GM18909 (cell line): ENCODE measurements around the gene FRMD1.

ENCODE experiments used
- ATAC-seq: cut with Tn5 transposase; IDR thresholded peaks from one replicate; pipeline ENCODE4 v1.9.1; 2021; ENCODE audit warnings: mild to moderate bottlenecking; ENCODE audit not compliant: unreplicated experiment, poor library complexity

FRMD1 gene

GRCh38 chr6:168015009-168015408 is 64.0 kb downstream of the FRMD1 start:
- ATAC-seq, result no peak

GRCh38 chr6:168014428-168014827 is 64.6 kb downstream of the FRMD1 start:
- ATAC-seq, result no peak

GRCh38 chr6:168013250-168013915 is 65.6 kb downstream of the FRMD1 start:
- no peak for ATAC-seq

- no peak for ATAC-seq
Observed at GRCh38 chr6:168012431-168013249, 66.4 kb downstream of the FRMD1 start.

GRCh38 chr6:168011291-168011690 is 67.7 kb downstream of the FRMD1 start:
- ATAC-seq, result no peak

GRCh38 chr6:168009331-168009730 is 69.7 kb downstream of the FRMD1 start:
- no peak for ATAC-seq

- no peak for ATAC-seq
Observed at GRCh38 chr6:168007592-168008338, 71.2 kb downstream of the FRMD1 start.

- ATAC-seq, result no peak
Observed at GRCh38 chr6:168005796-168006195, 73.2 kb downstream of the FRMD1 start.

GRCh38 chr6:168004945-168005344 is 74.1 kb downstream of the FRMD1 start:
- ATAC-seq, result no peak

- no peak for ATAC-seq
Observed at GRCh38 chr6:168004023-168004422, 75.0 kb downstream of the FRMD1 start.
